DOHH2 (cell line): ENCODE data around the gene LACTB.
"Not testable (repeated sequence)": the region's sequence is repeated elsewhere in the genome, so short reads cannot be mapped to it uniquely, and the experiment has no call there.

Experiments
- H3F3A ChIP-seq: fragments of 200-600 bp; sonication (generic), shearing (Covaris generic); 2 replicates; pipeline ENCODE4 v1.6.0; 2016; ENCODE audit warnings: antibody characterized with exemption, mild to moderate bottlenecking; ENCODE audit not compliant: control insufficient read depth, insufficient read depth
- H3K27ac ChIP-seq: fragments of 200-600 bp; sonication (generic); 2 replicates; pipeline ENCODE4 v1.5.1; 2014; ENCODE audit warnings: low read depth, mild to moderate bottlenecking, low read length, moderate library complexity
- H3K27me3 ChIP-seq: fragments of 200-600 bp; sonication (generic); 2 replicates; pipeline ENCODE4 v1.6.1; 2014; ENCODE audit warnings: mild to moderate bottlenecking, low read length, mixed read lengths; ENCODE audit not compliant: control insufficient read depth
- H3K36me3 ChIP-seq: fragments of 200-600 bp; sonication (generic); 2 replicates; pipeline ENCODE4 v1.6.1; 2014; ENCODE audit warnings: mild to moderate bottlenecking, low read length, moderate library complexity, mixed read lengths; ENCODE audit not compliant: control insufficient read depth
- H3K4me1 ChIP-seq: fragments of 200-600 bp; sonication (generic); 2 replicates; pipeline ENCODE4 v1.6.1; 2014; ENCODE audit warnings: mild to moderate bottlenecking, low read length, mixed read lengths; ENCODE audit not compliant: control insufficient read depth
- H3K4me2 ChIP-seq: fragments of 200-600 bp; sonication (generic); 2 replicates; pipeline ENCODE4 v1.6.0; 2014; ENCODE audit warnings: mild to moderate bottlenecking, low read length, moderate library complexity
- H3K4me3 ChIP-seq: fragments of 200-600 bp; sonication (generic); 2 replicates; pipeline ENCODE4 v1.5.1; 2014; ENCODE audit warnings: mild to moderate bottlenecking, low read length, mixed read lengths
- H3K79me2 ChIP-seq: fragments of 200-600 bp; sonication (generic); 2 replicates; pipeline ENCODE4 v1.6.1; 2014; ENCODE audit warnings: mild to moderate bottlenecking, low read length, mixed read lengths; ENCODE audit not compliant: control insufficient read depth
- H3K9me2 ChIP-seq: fragments of 200-600 bp; sonication (generic); replicated peaks from 2 replicates; pipeline ENCODE4 v1.6.1; 2014; ENCODE audit warnings: mild to moderate bottlenecking, low read length, mixed read lengths; ENCODE audit not compliant: control insufficient read depth
- H3K9me3 ChIP-seq: fragments of 200-600 bp; sonication (generic); 2 replicates; pipeline ENCODE4 v1.6.1; 2014; ENCODE audit warnings: antibody characterized with exemption, low read length, mixed read lengths; ENCODE audit not compliant: control insufficient read depth, insufficient read depth
- H4K20me1 ChIP-seq: fragments of 200-600 bp; sonication (generic); 2 replicates; pipeline ENCODE4 v1.6.0; 2014; ENCODE audit warnings: low read depth, mild to moderate bottlenecking, antibody characterized with exemption, low read length, moderate library complexity; ENCODE audit not compliant: control insufficient read depth, insufficient read depth
- CTCF ChIP-seq: fragments of 200-600 bp; sonication (generic); IDR thresholded peaks from one replicate; pipeline ENCODE4 v1.5.1; 2014; ENCODE audit warnings: antibody characterized with exemption, mild to moderate bottlenecking, low read depth, low read length; ENCODE audit not compliant: poor library complexity, severe bottlenecking
- EZH2phosphoT487 ChIP-seq: fragments of 200-600 bp; sonication (generic); IDR thresholded peaks from 2 replicates; pipeline ENCODE4 v1.6.1; 2017; ENCODE audit warnings: borderline replicate concordance, mild to moderate bottlenecking, antibody characterized with exemption, low read length, moderate library complexity, mixed read lengths

LACTB gene

GRCh38 chr15:63096178-63096577, 25.5 kb upstream of the LACTB start:
- Histone ChIP-seq H3K9me2 (no peaks in the 10 kb centered on the region), H4K20me1 (no peaks in the 10 kb centered on the region), H3K4me1 (no peaks in the 10 kb centered on the region), H3K27ac (no peak overlapping the region), H3K4me2 (no peak overlapping the region), H3K9me3 (no peaks in the 10 kb centered on the region), H3K27me3 (no peaks in the 10 kb centered on the region; the same call in 1 of the 2 replicates), H3K36me3 (no peaks in the 10 kb centered on the region), H3K4me3 (no peak overlapping the region), H3F3A (no peaks in the 10 kb centered on the region), H3K79me2 (no peaks in the 10 kb centered on the region)
- TF ChIP-seq EZH2phosphoT487 (no peak), CTCF (no peak)

GRCh38 chr15:63098901-63099300, 22.8 kb upstream of the LACTB start:
- H3K9me3 ChIP-seq, H4K20me1 ChIP-seq, H3F3A ChIP-seq, H3K4me1 ChIP-seq, H3K79me2 ChIP-seq, H3K4me3 ChIP-seq, H3K36me3 ChIP-seq, H3K27me3 ChIP-seq, H3K27ac ChIP-seq, H3K4me2 ChIP-seq, H3K9me2 ChIP-seq: not testable (repeated sequence)

GRCh38 chr15:63099581-63099980, 22.1 kb upstream of the LACTB start:
- not testable (repeated sequence) for H3K27me3 ChIP-seq, H4K20me1 ChIP-seq, H3K9me2 ChIP-seq, H3K4me1 ChIP-seq, H3K79me2 ChIP-seq, H3K9me3 ChIP-seq, H3F3A ChIP-seq, H3K27ac ChIP-seq, H3K4me3 ChIP-seq, H3K36me3 ChIP-seq, H3K4me2 ChIP-seq

GRCh38 chr15:63103416-63103815, 18.2 kb upstream of the LACTB start:
- H3K27ac ChIP-seq = no peak overlapping the region
- no peak overlapping the region for H3K4me3 ChIP-seq
- no peak overlapping the region for H3K4me2 ChIP-seq
- no peaks in the 10 kb centered on the region for H3K79me2 ChIP-seq
- H3F3A ChIP-seq = no peaks in the 10 kb centered on the region
- TF ChIP-seq EZH2phosphoT487 = no peak
- H3K36me3 ChIP-seq = no peaks in the 10 kb centered on the region
- H3K9me3 ChIP-seq = peaks cover 6% of the 10 kb centered on the region; the same call in 1 of the 2 replicates
- no peaks in the 10 kb centered on the region for H4K20me1 ChIP-seq
- H3K4me1 ChIP-seq = no peaks in the 10 kb centered on the region
- H3K27me3 ChIP-seq = no peaks in the 10 kb centered on the region
- H3K9me2 ChIP-seq = no peaks in the 10 kb centered on the region

GRCh38 chr15:63104727-63105126, 16.9 kb upstream of the LACTB start:
- H3K9me3 ChIP-seq = peaks cover 6% of the 10 kb centered on the region; the same call in 1 of the 2 replicates
- no peaks in the 10 kb centered on the region for H3K9me2 ChIP-seq
- no peaks in the 10 kb centered on the region for H3K4me1 ChIP-seq
- H3F3A ChIP-seq = no peaks in the 10 kb centered on the region
- H3K79me2 ChIP-seq = no peaks in the 10 kb centered on the region
- no peaks in the 10 kb centered on the region for H4K20me1 ChIP-seq
- H3K27me3 ChIP-seq = no peaks in the 10 kb centered on the region
- H3K27ac ChIP-seq = no peak overlapping the region
- H3K36me3 ChIP-seq = no peaks in the 10 kb centered on the region
- no peak overlapping the region for H3K4me3 ChIP-seq
- no peak overlapping the region for H3K4me2 ChIP-seq
- TF ChIP-seq CTCF (no peak), EZH2phosphoT487 (no peak)

- not testable (repeated sequence) for H4K20me1 ChIP-seq, H3K4me2 ChIP-seq, H3K4me1 ChIP-seq, H3K9me2 ChIP-seq, H3K36me3 ChIP-seq, H3K27me3 ChIP-seq, H3K79me2 ChIP-seq, H3K9me3 ChIP-seq, H3K4me3 ChIP-seq, H3F3A ChIP-seq, H3K27ac ChIP-seq
These were observed 16.3 kb upstream of the LACTB start for GRCh38 chr15:63105354-63105753.
